IMR-90 (cell line): Measurements from ENCODE around the gene DKK3. TPM values are rescaled to one million over a fixed set of nuclear protein-coding genes. Genes with fewer than 3 reads are reported as not detected.

Experiments used
- ATAC-seq: fragments of 200-7000 bp; cut with Tn5 transposase; 2 replicates; pipeline ENCODE4 v1.9.1; 2020; ENCODE audit warnings: low read depth, mild to moderate bottlenecking, moderate library complexity
- BruUV-seq: library from RNA; stranded (reverse); fragments of 400-500 nt; replicated peaks from 2 replicates; lab custom pipeline; 2021; lab: Mats Ljungman, UMichigan
- CTCF ChIA-PET: fragments of 300-600 bp; formaldehyde crosslinking; extraction: SDS; loops from one replicate; lab custom pipeline; 2021; ENCODE audit warnings: antibody characterized with exemption; lab: Yijun Ruan, JAX
- POLR2A ChIA-PET: fragments of 300-600 bp; sonication (Branson Sonifier 250); formaldehyde crosslinking; loops from one replicate; lab custom pipeline; 2022; ENCODE audit warnings: antibody characterized with exemption; ENCODE audit not compliant: unreplicated experiment; lab: Charles Lee
- DNase-seq: peaks from one replicate; pipeline ENCODE4 v3.0.0; 2013
- H2AFZ ChIP-seq: replicated peaks from 2 replicates; pipeline ENCODE3; 2013; ENCODE audit warnings: low read length, mild to moderate bottlenecking; ENCODE audit not compliant: poor library complexity
- H2AK5ac ChIP-seq: 2 replicates; pipeline ENCODE4 v1.6.1; 2013; ENCODE audit warnings: low read depth, low read length, inconsistent platforms
- H2AK9ac ChIP-seq: replicated peaks from 2 replicates; pipeline ENCODE3; 2013; ENCODE audit warnings: mild to moderate bottlenecking, low read depth, low read length, moderate library complexity; ENCODE audit not compliant: poor library complexity
- H2BK120ac ChIP-seq: 2 replicates; pipeline ENCODE4 v1.6.1; 2013; ENCODE audit warnings: low read depth, low read length, inconsistent platforms
- H2BK15ac ChIP-seq: 3 replicates; pipeline ENCODE4 v1.6.1; 2013; ENCODE audit warnings: low read depth, low read length, inconsistent platforms
- H2BK20ac ChIP-seq: 2 replicates; pipeline ENCODE4 v1.6.1; 2013; ENCODE audit warnings: low read depth, mild to moderate bottlenecking, inconsistent platforms, low read length, moderate library complexity
- H2BK5ac ChIP-seq: 2 replicates; pipeline ENCODE4 v1.6.1; 2013; ENCODE audit warnings: mild to moderate bottlenecking, low read depth, low read length, inconsistent platforms; ENCODE audit not compliant: poor library complexity, severe bottlenecking
- H3K14ac ChIP-seq: replicated peaks from 2 replicates; pipeline ENCODE4 v1.6.1; 2013; ENCODE audit warnings: low read depth, low read length, inconsistent platforms
- H3K18ac ChIP-seq: 2 replicates; pipeline ENCODE4 v1.6.1; 2013; ENCODE audit warnings: low read depth, low read length, control low read depth
- H3K23ac ChIP-seq: 2 replicates; pipeline ENCODE4 v1.6.1; 2013; ENCODE audit warnings: low read depth, low read length, inconsistent platforms
- H3K27ac ChIP-seq: 2 replicates; pipeline ENCODE4 v1.5.1; 2013; ENCODE audit warnings: mild to moderate bottlenecking, control low read depth, low read length; ENCODE audit not compliant: insufficient read depth
- H3K27me3 ChIP-seq: 2 replicates; pipeline ENCODE4 v1.6.1; 2013; ENCODE audit warnings: low read length; ENCODE audit not compliant: control insufficient read depth, insufficient read depth
- H3K36me3 ChIP-seq: 2 replicates; pipeline ENCODE4 v1.6.1; 2013; ENCODE audit warnings: low read length, mixed read lengths; ENCODE audit not compliant: control insufficient read depth, insufficient read depth
- H3K4ac ChIP-seq: 2 replicates; pipeline ENCODE4 v1.6.1; 2013; ENCODE audit warnings: low read depth, low read length, inconsistent platforms
- H3K4me1 ChIP-seq: 2 replicates; pipeline ENCODE4 v1.6.1; 2013; ENCODE audit warnings: low read length, mixed read lengths; ENCODE audit not compliant: control insufficient read depth, insufficient read depth
- H3K4me2 ChIP-seq: 2 replicates; pipeline ENCODE4 v1.6.1; 2013; ENCODE audit warnings: low read depth, mild to moderate bottlenecking, control low read depth, low read length, moderate library complexity
- H3K4me3 ChIP-seq: 2 replicates; pipeline ENCODE4 v1.5.1; 2013; ENCODE audit warnings: low read depth, mild to moderate bottlenecking, control low read depth, low read length, moderate library complexity; ENCODE audit not compliant: insufficient read depth
- H3K56ac ChIP-seq: 2 replicates; pipeline ENCODE4 v1.6.1; 2013; ENCODE audit warnings: low read length, inconsistent platforms; ENCODE audit not compliant: insufficient read depth; ENCODE audit errors: extremely low read depth
- H3K79me1 ChIP-seq, 2 experiments: 2 replicates each; pipeline ENCODE4 v1.6.1; 2013; ENCODE audit warnings: low read length in 2 of 2, inconsistent platforms in 1 of 2, low read depth in 1 of 2
- H3K9ac ChIP-seq: 2 replicates; pipeline ENCODE4 v1.6.1; 2013; ENCODE audit warnings: low read depth, low read length, control low read depth
- H3K9me1 ChIP-seq: 2 replicates; pipeline ENCODE4 v1.6.1; 2013; ENCODE audit warnings: low read length, inconsistent platforms; ENCODE audit not compliant: insufficient read depth
- H3K9me3 ChIP-seq: 2 replicates; pipeline ENCODE4 v1.6.1; 2013; ENCODE audit warnings: low read length; ENCODE audit not compliant: control insufficient read depth, insufficient read depth
- H4K20me1 ChIP-seq: 2 replicates; pipeline ENCODE4 v1.6.1; 2013; ENCODE audit warnings: low read length, inconsistent platforms; ENCODE audit not compliant: insufficient read depth
- H4K5ac ChIP-seq: 2 replicates; pipeline ENCODE4 v1.6.1; 2013; ENCODE audit warnings: mild to moderate bottlenecking, low read depth, low read length, control low read depth
- H4K8ac ChIP-seq, 2 experiments: 2 replicates each; pipeline ENCODE4 v1.6.1; 2013; ENCODE audit warnings: low read depth in 2 of 2, low read length in 2 of 2, control low read depth in 1 of 2, inconsistent platforms in 1 of 2
- H4K91ac ChIP-seq: 2 replicates; pipeline ENCODE4 v1.6.1; 2013; ENCODE audit warnings: low read depth, low read length, inconsistent platforms; ENCODE audit not compliant: insufficient read depth
- SMC3 ChIP-seq: fragments of 150-350 bp; IDR thresholded peaks from 2 replicates; pipeline ENCODE4 v1.6.1; 2016; ENCODE audit warnings: low read depth, mild to moderate bottlenecking, antibody characterized with exemption, low read length, moderate library complexity
- WGBS, 2 experiments: methylation state at CpG; one replicate each; pipeline versions ENCODE4 v1.1.5 to v1.1.7; 2013; ENCODE audit warnings: missing lambda C conversion rate in 2 of 2; ENCODE audit not compliant: insufficient read length in 1 of 2; ENCODE audit errors: extremely low coverage in 2 of 2; 5-methylcytosine and 5-hydroxymethylcytosine counted together
- dilution Hi-C: fragments of 300-500 bp; cut with HindIII; formaldehyde crosslinking; loops from one replicate; pipeline ENCODE4 v1.14.3; 2018; ENCODE audit warnings: low sequenced_read_pairs; ENCODE audit not compliant: unreplicated experiment
- in situ Hi-C: fragments of 300-500 bp; cut with MboI; formaldehyde crosslinking; loops from 3 replicates; pipeline ENCODE4 v1.14.3; 2019; ENCODE audit warnings: low sequenced_read_pairs, inconsistent platforms, mixed read lengths
- intact Hi-C: fragments of 100-400 bp; cut with micrococcal nuclease; formaldehyde crosslinking; loops from 2 replicates; pipeline ENCODE4 v1.10.0; 2022
- polyA plus RNA-seq, 3 experiments: library from polyadenylated mRNA; depleted of rRNA; stranded (reverse); fragments of >200 nt; gene quantifications; 2 replicates each; pipeline ENCODE4 v1.2.3, GENCODE V29; 2012; ENCODE audit warnings: low replicate concordance in 1 of 3
- total RNA-seq: library from RNA; depleted of rRNA; stranded (reverse); fragments of >200 nt; gene quantifications from 2 replicates; pipeline ENCODE4 v1.2.3, GENCODE V29; 2012
- TF ChIP-seq, protein P1 (sequence below): fragments of 150-350 bp; IDR thresholded peaks from 2 replicates; pipeline ENCODE4 v1.6.1; 2017; ENCODE audit warnings: mild to moderate bottlenecking, antibody characterized with exemption, low read length, low read depth

The DKK3 gene
- total and polyA plus RNA-seq, 2 of the 4 experiments (the other 2 are of a cell fraction): 453 to 964 TPM

DNA sequence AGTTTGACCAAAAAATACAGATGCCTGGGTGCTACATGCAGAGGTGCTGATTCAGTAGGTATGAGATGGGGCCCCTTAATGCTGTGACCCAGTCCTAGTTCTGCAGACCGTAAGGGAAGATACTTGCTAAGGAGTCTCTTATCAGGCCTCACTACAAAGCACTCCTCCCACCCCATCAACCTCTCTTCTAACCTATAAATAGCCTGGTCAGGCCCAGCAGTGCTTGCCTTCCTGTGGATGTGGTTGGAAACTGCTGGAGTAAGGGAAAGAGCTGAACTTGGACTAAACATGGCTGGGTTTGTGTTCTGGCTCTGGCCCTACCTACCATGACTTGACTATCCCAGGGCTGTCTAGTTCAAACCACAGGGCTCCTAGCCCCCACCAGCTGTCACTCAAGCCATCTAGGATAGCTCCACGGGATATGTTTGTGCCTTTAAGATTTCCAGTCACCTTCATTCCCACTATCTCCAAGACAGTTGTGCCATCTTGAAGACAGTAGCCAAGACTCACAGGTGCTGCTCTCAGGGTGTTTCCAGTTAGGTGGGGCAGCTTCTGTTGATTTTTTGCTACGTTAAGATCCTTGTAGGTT lies 9.5 kb upstream of the DKK3 start:
- H4K8ac ChIP-seq: peak overlapping the region; percentile 41 to 58; a peak in 2 of 4 replicates
- ChIA-PET POLR2A (no interaction called here), CTCF (interaction anchor here (1.1 kb wide), 1 partner anchor 10 kb away, joined by 3 read pairs; no protein-coding TSS in a partner anchor)
- peak overlapping the region; percentile 17; the same call in 1 of the 2 replicates for H3K23ac ChIP-seq
- dilution Hi-C loops: no loop called here
- no peak overlapping the region for H3K9ac ChIP-seq
- peak overlapping the region; percentile 86; the same call in 1 of the 3 replicates for H2BK15ac ChIP-seq
- H3K18ac ChIP-seq: peak overlapping the region; percentile 24; the same call in 1 of the 2 replicates
- H3K36me3 ChIP-seq: no peaks in the 10 kb centered on the region
- H2BK20ac ChIP-seq: peak overlapping the region; percentile 28; the same call in 1 of the 2 replicates
- H3K4me2 ChIP-seq: no peak overlapping the region
- intact Hi-C loops: no loop called here
- DNase-seq (peak; percentile 44), ATAC-seq (no peak)
- H2AK5ac ChIP-seq: peak overlapping the region; percentile 77
- peak overlapping the region; percentile 2 for H2AK9ac ChIP-seq
- no peak overlapping the region; the same call in 1 of the 2 replicates for H4K5ac ChIP-seq
- H3K56ac ChIP-seq: no peak overlapping the region
- no peak for TF ChIP-seq SMC3
- TF ChIP-seq, protein P1, sequence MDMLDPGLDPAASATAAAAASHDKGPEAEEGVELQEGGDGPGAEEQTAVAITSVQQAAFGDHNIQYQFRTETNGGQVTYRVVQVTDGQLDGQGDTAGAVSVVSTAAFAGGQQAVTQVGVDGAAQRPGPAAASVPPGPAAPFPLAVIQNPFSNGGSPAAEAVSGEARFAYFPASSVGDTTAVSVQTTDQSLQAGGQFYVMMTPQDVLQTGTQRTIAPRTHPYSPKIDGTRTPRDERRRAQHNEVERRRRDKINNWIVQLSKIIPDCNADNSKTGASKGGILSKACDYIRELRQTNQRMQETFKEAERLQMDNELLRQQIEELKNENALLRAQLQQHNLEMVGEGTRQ: no peak
- in situ Hi-C loops: no loop called here
- BruUV-seq: no TSS peak
- H3K4me1 ChIP-seq: peaks cover 18% of the 10 kb centered on the region
- no peak overlapping the region for H3K4me3 ChIP-seq
- 100% methylated on average over 1 of the region's 3 CpGs; no CpG with 5 or more reads in 1 of the 2 experiments for WGBS, 2 experiments
- H3K9me3 ChIP-seq: no peaks in the 10 kb centered on the region
- no peaks in the 10 kb centered on the region for H3K79me1 ChIP-seq
- H3K4ac ChIP-seq: peak overlapping the region; percentile 48
- no peaks in the 10 kb centered on the region for H3K27me3 ChIP-seq
- H3K9me1 ChIP-seq: peaks cover 15% of the 10 kb centered on the region
- H2BK5ac ChIP-seq: no peak overlapping the region
- no peak overlapping the region for H4K91ac ChIP-seq
- peak overlapping the region; percentile 49 for H3K14ac ChIP-seq
- peak overlapping the region; percentile 31; the same call in 1 of the 2 replicates for H2BK120ac ChIP-seq
- H4K20me1 ChIP-seq: no peaks in the 10 kb centered on the region
- no peak overlapping the region for H3K27ac ChIP-seq
- H2AFZ ChIP-seq: peak overlapping the region; percentile 4
